PC-3 (cell line): ENCODE results near the gene GNB1. TPM values are rescaled to one million over a fixed set of nuclear protein-coding genes. Genes with fewer than 3 reads are reported as not detected.

Source experiments
- ATAC-seq: fragments of 200-7000 bp; cut with Tn5 transposase; 2 replicates; pipeline ENCODE4 v1.9.1; 2020; ENCODE audit warnings: mild to moderate bottlenecking, moderate library complexity
- BruUV-seq: library from RNA; stranded (reverse); fragments of 400-500 nt; replicated peaks from 2 replicates; lab custom pipeline; 2021; lab: Mats Ljungman, UMichigan
- CTCF ChIA-PET: fragments of 300-600 bp; sonication (Branson Sonifier 250); formaldehyde crosslinking; loops from one replicate; lab custom pipeline; 2022; ENCODE audit warnings: antibody characterized with exemption; lab: Charles Lee
- POLR2A ChIA-PET: fragments of 300-600 bp; sonication (Branson Sonifier 250); formaldehyde crosslinking; loops from one replicate; lab custom pipeline; 2022; ENCODE audit warnings: antibody characterized with exemption; ENCODE audit not compliant: unreplicated experiment; lab: Charles Lee
- DNase-seq: peaks from one replicate; pipeline ENCODE4 v3.0.0-alpha.2; 2015
- H2AFZ ChIP-seq: fragments of 300-600 bp; sonication (generic); 2 replicates; pipeline ENCODE4 v1.6.0; 2016; ENCODE audit warnings: antibody characterized with exemption, low read length
- H3F3A ChIP-seq: fragments of 300-600 bp; sonication (generic); one replicate; pipeline ENCODE4 v1.6.0; 2017; ENCODE audit warnings: antibody characterized with exemption, low read length, control low read depth, mild to moderate bottlenecking; ENCODE audit not compliant: unreplicated experiment
- H3K27ac ChIP-seq: fragments of 300-600 bp; sonication (generic); 2 replicates; pipeline ENCODE4 v1.5.1; 2016; ENCODE audit warnings: mild to moderate bottlenecking, low read length
- H3K27me3 ChIP-seq: fragments of 300-600 bp; sonication (generic); 2 replicates; pipeline ENCODE4 v1.6.1; 2016; ENCODE audit warnings: low read length, mixed read lengths
- H3K36me3 ChIP-seq: fragments of 300-600 bp; sonication (generic); 2 replicates; pipeline ENCODE4 v1.6.1; 2016; ENCODE audit warnings: low read depth, mixed run types, low read length, mixed read lengths
- H3K4me1 ChIP-seq: fragments of 300-600 bp; sonication (generic); 2 replicates; pipeline ENCODE4 v1.5.1; 2016; ENCODE audit warnings: low read length; ENCODE audit not compliant: insufficient read depth
- H3K4me2 ChIP-seq: fragments of 300-600 bp; sonication (generic); 2 replicates; pipeline ENCODE4 v1.6.0; 2016; ENCODE audit warnings: low read length
- H3K4me3 ChIP-seq: fragments of 300-600 bp; sonication (generic); 2 replicates; pipeline ENCODE4 v1.5.1; 2016; ENCODE audit warnings: mild to moderate bottlenecking, low read length, mixed read lengths
- H3K79me2 ChIP-seq: fragments of 300-600 bp; sonication (generic); 2 replicates; pipeline ENCODE4 v1.6.1; 2017; ENCODE audit warnings: low read length, mixed read lengths
- H3K9ac ChIP-seq: fragments of 300-600 bp; sonication (generic); 2 replicates; pipeline ENCODE4 v1.6.0; 2016; ENCODE audit warnings: mild to moderate bottlenecking, low read length
- H3K9me2 ChIP-seq: fragments of 300-600 bp; sonication (generic); replicated peaks from 2 replicates; pipeline ENCODE4 v1.6.1; 2016; ENCODE audit warnings: mixed run types, low read length, mixed read lengths
- H3K9me3 ChIP-seq: fragments of 300-600 bp; sonication (generic); 2 replicates; pipeline ENCODE4 v1.6.1; 2016; ENCODE audit warnings: low read length, mixed read lengths
- H4K20me1 ChIP-seq: fragments of 300-600 bp; sonication (generic); 2 replicates; pipeline ENCODE4 v1.6.1; 2016; ENCODE audit warnings: low read length, mixed read lengths
- EZH2 ChIP-seq: fragments of 300-600 bp; sonication (generic); IDR thresholded peaks from one replicate; pipeline ENCODE4 v1.6.1; 2017; ENCODE audit warnings: antibody characterized with exemption, mild to moderate bottlenecking, low read length; ENCODE audit not compliant: unreplicated experiment
- intact Hi-C: fragments of 100-400 bp; cut with micrococcal nuclease; formaldehyde crosslinking; loops from 2 replicates; pipeline ENCODE4 v1.9.0; 2023
- total RNA-seq: library from RNA; depleted of rRNA; stranded (reverse); fragments of >200 nt; gene quantifications from 2 replicates; pipeline ENCODE4 v1.2.3, GENCODE V29; 2014
- TF ChIP-seq, protein P1 (sequence below): fragments of 300-600 bp; sonication (generic); conservative IDR thresholded peaks from 2 replicates; pipeline ENCODE4 v1.5.1; 2017; ENCODE audit warnings: antibody characterized with exemption, low read depth, mild to moderate bottlenecking, low read length

GNB1 gene
- total RNA-seq, 1 experiment from 2014 or later, result 125 TPM

DNA sequence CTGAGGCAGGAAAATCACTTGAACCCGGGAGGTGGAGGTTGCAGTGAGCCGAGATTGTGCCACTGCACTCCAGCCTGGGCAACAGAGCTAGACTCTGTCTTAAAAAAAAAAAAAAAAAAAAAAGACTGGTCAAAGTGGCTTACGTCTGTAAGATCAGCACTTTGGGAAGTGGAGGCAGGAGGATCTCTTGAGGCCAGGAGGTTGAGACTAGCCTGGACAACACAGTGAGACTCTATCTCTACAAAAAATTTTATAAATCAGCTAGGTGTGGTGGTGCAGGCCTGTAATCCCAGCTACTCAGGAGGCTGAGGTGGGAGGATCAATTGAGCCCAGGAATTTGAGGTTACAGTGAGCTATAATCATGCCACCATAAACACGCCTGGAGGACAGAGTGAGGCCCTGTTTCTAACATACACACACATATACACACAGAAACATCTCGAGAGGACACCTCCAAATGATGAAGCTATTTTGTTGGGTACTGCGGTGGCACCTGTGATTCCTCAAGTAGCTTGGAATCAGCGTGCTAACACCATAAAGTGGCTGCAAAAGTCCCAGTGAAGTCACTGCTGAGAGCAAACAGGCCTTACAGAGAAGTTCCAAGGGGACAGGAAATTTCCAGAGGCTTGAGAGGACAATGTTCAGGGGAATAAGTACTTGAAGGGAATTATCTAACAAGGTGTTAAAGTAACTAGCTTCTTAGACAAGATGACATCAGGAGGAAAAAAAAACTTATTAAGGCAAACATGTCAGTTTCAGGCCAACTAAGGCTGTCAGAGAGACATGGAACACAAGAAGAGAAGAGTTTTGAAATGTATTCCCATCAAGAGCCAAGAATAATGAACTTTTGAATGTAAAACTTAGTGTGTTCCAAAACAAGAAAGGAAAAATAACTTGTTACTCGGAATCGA, 114.0 kb downstream of the GNB1 start:
- H4K20me1 ChIP-seq, result peaks cover 22% of the 10 kb centered on the region
- H3K27ac ChIP-seq, result peak overlapping the region; percentile 3; the same call in 1 of the 2 replicates
- H3K79me2 ChIP-seq, result peaks cover 62% of the 10 kb centered on the region
- DNase-seq (peak; percentile 19), ATAC-seq (no peak)
- H3K27me3 ChIP-seq, result no peaks in the 10 kb centered on the region
- H3K36me3 ChIP-seq, result peaks cover 17% of the 10 kb centered on the region
- H3K9me3 ChIP-seq, result no peaks in the 10 kb centered on the region
- H2AFZ ChIP-seq, result no peak overlapping the region
- ChIA-PET CTCF (interaction anchor here (0.5 to 1.0 kb wide), 2 partner anchors 36 to 132 kb away, joined by 8 to 10 read pairs; no protein-coding TSS in a partner anchor), POLR2A (no interaction called here)
- H3K9ac ChIP-seq, result peak overlapping the region; percentile 98
- TF ChIP-seq, protein P1, sequence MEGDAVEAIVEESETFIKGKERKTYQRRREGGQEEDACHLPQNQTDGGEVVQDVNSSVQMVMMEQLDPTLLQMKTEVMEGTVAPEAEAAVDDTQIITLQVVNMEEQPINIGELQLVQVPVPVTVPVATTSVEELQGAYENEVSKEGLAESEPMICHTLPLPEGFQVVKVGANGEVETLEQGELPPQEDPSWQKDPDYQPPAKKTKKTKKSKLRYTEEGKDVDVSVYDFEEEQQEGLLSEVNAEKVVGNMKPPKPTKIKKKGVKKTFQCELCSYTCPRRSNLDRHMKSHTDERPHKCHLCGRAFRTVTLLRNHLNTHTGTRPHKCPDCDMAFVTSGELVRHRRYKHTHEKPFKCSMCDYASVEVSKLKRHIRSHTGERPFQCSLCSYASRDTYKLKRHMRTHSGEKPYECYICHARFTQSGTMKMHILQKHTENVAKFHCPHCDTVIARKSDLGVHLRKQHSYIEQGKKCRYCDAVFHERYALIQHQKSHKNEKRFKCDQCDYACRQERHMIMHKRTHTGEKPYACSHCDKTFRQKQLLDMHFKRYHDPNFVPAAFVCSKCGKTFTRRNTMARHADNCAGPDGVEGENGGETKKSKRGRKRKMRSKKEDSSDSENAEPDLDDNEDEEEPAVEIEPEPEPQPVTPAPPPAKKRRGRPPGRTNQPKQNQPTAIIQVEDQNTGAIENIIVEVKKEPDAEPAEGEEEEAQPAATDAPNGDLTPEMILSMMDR, result no peak
- no peak for TF ChIP-seq EZH2
- intact Hi-C loops, result loop anchor here (2.0 kb wide), 1 partner anchor 14 kb away; no protein-coding TSS in a partner anchor
- H3K4me2 ChIP-seq, result peak overlapping the region; percentile 99
- H3F3A ChIP-seq, result no peaks in the 10 kb centered on the region
- H3K4me3 ChIP-seq, result peak overlapping the region; percentile 97
- TSS peak; percentile 44 for BruUV-seq
- H3K4me1 ChIP-seq, result peaks cover 32% of the 10 kb centered on the region
- H3K9me2 ChIP-seq, result no peaks in the 10 kb centered on the region

DNA sequence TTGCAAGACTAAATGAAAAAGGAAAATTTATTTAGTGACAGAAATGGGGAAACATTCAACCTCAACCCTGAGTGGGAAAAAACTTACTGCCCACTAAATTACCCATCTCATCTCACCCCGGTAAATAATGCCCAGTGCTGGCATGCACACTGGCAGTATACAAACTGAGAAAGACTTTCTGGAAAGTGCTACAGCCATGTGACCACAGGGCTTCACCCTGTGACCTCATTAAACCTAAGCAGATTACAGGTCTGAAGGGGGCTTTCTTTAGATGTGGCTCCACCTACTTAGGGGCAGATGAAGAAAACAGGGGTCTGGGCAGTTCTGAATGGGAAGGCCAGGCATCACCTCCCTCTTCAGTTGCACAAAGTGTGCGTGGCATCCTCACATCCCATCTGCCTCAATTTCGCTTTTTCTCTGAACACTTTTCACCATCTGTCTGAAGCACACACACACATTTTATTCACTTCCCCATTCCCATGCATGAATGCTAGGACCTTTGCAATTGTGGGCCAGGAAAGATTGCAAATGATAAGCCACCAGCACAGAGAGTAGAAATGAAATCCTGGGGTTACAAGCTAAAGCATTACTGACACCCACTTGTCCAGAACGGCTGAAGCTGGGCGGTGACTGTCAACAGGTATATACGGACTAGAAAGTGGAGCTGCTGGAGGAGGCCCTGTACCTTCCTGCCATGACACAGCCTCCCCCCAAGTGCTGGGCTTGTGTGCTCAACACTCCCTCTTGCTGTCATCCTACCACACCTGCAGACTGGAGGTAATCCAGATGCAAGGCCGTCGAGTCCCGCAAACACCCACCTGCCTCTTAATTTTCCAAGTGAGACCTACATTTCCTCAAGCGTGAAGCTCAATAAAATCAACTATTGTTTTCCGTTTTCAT, 115.3 kb downstream of the GNB1 start:
- Histone ChIP-seq H3F3A (no peaks in the 10 kb centered on the region), H3K9me2 (no peaks in the 10 kb centered on the region), H3K79me2 (peaks cover 74% of the 10 kb centered on the region), H3K27me3 (no peaks in the 10 kb centered on the region), H3K36me3 (peaks cover 26% of the 10 kb centered on the region), H3K4me1 (peaks cover 31% of the 10 kb centered on the region), H3K4me2 (peak overlapping the region; percentile 99), H3K4me3 (peak overlapping the region; percentile 33; the same call in 1 of the 2 replicates), H3K27ac (no peak overlapping the region), H3K9ac (no peak overlapping the region), H3K9me3 (peaks cover 6% of the 10 kb centered on the region), H4K20me1 (peaks cover 22% of the 10 kb centered on the region), H2AFZ (no peak overlapping the region)
- DNase-seq (peak; percentile 9), ATAC-seq (no peak)
- no peak for TF ChIP-seq EZH2
- TF ChIP-seq, protein P1, result 0 out of 2 replicates have a peak, but pooled peaks have one; percentile 10
- BruUV-seq, result no TSS peak
- intact Hi-C loops, result loop anchor here (2.0 kb wide), 1 partner anchor 13 kb away; no protein-coding TSS in a partner anchor
- ChIA-PET POLR2A (no interaction called here), CTCF (no interaction called here)
